GM19099 (cell line): ENCODE measurements around the gene MNT.

Source experiments
- POLR2A ChIP-seq: IDR thresholded peaks from 3 replicates; pipeline ENCODE4 v1.6.1; 2011; ENCODE audit warnings: low read depth; ENCODE audit not compliant: insufficient read length; ENCODE audit errors: extremely low read depth

The MNT gene

DNA sequence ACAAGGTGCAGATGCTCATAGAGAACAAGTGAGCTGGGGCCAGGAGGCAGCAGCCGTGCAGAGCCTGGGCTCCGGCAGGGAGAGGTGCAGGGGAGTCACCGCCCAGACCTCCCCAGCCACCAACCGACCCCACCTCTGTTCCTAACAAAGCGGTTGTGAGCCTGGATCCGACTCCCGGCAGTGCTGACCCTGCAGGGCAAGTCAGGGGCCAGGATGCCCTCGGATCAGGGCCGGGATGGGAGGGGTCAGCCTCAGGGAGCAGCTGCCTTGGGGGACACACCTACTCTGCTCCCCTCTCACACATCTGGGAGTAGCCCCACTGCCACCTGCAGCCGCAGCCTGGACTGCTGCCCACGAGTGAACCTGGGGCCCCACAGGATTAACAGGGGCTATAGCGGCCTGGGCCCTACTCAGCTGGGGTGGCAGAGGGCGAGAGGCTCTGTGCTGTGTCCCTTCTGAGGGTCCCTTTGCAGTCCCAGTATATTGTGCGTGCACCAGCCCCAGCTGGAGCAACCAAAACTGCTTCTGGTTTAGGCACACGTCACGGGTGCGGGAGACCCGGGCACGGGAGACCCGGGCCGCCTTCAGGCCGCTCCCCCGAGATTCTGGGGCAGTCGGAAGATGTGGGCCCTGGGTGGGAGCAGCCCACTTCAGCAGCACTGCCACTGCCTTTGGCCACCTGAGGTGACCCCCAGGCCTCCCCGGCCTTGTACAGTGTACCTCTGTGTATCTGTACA, 21.2 kb downstream of the MNT start:
- no peak for TF ChIP-seq POLR2A

DNA sequence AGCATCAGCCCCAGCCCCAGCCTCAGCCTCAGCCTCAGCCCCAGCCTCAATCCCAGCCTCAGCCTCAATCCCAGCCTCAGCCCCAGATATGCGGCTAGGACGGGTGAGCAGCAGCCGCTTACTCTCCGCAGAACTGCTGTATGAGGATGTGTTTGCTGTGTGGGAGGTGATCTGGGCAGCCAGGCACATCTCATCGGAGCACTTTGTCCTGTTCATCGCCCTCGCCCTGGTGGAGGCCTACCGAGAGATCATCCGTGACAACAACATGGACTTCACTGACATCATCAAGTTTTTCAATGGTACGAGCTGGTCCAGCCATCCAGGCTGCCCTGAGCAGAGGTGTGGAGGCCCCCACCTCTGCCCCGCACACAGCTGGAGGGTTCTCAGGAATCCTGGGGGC, 22.0 kb downstream of the MNT start:
- TF ChIP-seq POLR2A, result no peak

GRCh38 chr17:2377659-2378058, 23.2 kb downstream of the MNT start:
- no peak for TF ChIP-seq POLR2A

DNA sequence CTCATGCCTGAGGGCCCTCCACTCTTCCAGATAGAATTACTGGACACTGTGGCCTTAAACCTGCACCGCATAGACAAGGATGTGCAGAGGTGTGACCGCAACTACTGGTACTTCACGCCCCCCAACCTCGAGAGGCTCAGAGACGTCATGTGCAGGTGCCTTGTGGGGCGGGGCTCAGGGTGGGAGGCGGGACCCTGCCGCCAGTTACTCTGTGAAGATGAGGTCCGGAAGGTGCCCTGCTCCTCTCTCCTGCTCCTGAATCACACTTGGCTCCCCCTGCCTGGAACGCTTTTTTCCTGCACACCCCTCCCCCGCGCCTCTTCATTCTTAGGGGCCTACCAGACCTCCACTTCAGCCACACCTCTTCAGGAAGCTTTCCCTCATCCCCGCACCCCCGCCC, 24.8 kb downstream of the MNT start:
- TF ChIP-seq POLR2A, result no peak

DNA sequence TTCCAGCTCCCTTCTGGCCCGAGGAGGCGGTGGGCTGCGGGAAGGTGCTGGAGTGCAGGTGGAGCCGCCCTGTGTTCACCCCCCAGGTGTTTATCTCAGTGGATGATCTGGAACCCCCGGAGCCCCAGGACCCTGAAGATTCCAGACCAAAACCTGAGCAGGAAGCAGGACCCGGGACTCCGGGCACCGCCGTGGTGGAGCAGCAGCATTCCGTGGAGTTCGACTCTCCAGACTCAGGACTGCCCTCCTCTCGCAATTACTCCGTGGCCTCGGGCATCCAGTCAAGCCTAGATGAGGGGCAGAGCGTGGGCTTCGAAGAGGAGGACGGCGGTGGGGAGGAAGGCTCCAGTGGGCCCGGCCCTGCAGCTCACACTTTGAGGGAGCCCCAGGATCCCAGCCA, 25.5 kb downstream of the MNT start:
- no peak for TF ChIP-seq POLR2A

- TF ChIP-seq POLR2A, result no peak
These were observed 26.1 kb downstream of the MNT start for GRCh38 chr17:2374549-2375285.

- TF ChIP-seq POLR2A, result no peak
These were observed 27.7 kb downstream of the MNT start for GRCh38 chr17:2373179-2373578.

DNA sequence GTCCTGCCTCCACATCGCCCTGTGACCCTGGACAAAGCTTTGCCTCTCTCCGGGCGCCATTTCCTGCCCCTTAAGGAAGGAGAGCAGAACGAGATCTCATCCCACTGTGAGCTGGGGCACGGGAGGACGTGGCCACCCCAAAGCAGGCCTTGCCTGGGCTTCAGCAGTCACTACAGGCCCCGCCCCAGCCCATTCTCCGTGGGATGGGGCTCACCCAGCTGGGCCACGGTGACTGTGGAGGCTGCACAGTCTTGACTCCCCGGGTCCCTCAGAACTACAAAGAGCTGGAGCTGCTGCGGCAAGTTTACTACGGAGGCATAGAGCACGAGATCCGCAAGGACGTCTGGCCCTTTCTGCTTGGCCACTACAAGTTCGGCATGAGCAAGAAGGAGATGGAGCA, 28.2 kb downstream of the MNT start:
- TF ChIP-seq POLR2A, result no peak

DNA sequence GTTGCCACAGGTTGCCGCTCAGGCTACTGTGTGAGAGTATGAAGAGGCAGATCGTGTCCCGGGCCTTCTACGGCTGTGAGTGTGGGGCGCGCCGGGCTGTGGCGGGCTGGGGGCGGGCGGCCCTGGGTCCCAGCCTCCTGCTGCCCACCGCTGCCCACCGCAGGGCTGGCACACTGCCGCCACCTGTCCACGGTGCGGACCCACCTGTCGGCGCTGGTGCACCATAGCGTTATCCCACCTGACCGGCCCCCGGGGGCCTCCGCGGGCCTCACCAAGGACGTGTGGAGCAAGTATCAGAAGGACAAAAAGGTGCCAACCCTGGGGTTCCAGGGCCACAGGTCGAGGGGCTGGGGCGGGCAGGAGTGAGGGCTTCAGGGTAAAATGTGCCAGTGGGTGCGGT, 28.7 kb downstream of the MNT start:
- no peak for TF ChIP-seq POLR2A

- TF ChIP-seq POLR2A, result no peak
These were observed 29.4 kb downstream of the MNT start for GRCh38 chr17:2371183-2372130.

DNA sequence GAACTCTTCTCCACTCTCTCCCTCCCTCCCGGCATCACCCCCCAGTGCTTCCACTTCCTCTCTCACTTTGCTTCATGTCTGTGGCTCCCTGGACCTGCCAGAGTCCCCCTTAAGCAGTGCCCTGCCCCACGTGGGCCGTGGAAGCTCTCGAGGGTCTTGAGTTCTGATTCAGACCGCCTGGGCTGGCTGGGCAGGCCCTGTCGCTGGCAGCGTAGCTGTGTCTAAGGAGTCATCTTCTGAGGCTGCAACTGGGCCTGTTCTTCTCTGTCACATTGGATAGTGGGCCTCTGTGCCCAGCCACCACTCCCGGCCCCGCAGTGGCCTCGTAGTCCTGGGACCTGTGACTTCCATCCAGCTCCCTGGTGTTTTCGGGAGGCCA, 30.7 kb downstream of the MNT start:
- no peak for TF ChIP-seq POLR2A

- no peak for TF ChIP-seq POLR2A
These were observed 31.2 kb downstream of the MNT start for GRCh38 chr17:2369551-2370210.

DNA sequence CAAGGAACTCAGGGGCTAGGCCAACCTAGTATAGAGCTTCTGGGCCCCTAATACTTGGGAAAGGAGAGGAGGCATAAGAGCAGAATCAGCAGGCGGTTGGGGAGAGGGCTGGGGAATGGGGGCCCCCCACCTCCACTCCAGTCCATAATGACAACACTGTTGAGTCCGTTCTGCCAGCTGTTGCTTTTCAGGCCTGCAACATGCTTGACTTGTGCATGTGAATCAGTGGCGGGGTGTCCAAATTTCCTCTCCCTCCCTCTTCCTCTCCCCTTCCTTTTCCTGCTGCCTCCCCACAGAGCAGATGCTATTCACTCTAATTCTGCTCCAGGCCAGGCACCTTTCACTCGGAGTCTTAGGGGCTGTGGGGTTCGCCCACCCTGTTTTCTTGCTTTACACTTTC, 31.8 kb downstream of the MNT start:
- TF ChIP-seq POLR2A, result no peak

DNA sequence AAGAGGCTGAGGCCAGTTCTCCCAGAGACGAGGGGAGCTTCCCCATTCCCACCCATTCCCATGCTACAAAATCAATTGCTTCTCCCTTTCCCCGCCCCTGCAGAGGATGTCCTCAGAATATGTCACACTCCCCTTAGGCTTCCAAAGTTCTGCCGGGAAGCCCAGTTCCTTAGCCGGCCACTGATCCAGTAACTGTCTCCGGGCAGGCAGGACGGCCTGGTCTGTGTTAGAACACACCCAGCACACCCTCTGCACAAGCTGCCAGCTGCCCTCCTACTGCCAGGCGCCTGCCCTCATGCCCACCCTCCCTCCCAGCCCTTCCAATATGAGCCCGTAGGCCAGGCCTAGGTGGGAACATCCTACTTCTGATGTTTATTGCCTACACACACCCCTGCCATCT, 32.5 kb downstream of the MNT start:
- no peak for TF ChIP-seq POLR2A

DNA sequence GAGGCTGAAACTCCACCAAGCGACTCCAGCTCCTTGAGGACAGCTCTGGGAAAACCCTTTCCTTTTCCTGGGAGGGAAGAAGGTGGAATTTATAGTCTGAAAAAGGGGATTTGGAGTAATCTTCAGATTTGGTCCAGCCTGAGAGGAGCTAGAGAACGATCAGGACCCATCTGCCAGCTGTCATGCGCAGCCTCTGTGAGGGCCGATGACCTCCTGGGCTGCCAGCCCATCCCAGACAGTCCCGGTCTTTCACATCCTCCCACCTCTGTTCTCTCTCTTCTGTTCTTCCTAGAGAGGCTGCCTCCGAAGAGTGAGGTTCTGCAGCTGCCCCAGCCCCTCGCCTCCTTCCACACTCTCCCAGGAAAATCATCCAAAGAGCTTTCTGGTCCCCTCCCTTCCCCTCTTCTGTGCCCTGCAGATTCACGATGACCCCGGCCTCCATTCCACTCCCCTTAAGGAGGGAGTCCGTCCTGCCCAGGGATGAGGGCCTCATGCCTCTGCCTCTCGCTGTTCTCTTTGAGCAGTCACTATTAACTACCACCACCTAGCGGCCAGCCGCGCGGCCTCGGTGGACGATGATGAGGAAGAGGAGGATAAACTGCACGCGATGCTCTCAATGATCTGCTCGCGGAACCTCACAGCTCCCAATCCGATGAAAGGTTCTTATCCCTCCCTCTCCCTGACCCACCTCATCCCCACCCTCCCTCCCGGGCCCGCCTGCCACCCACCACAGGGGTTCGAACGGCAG, 33.9 kb downstream of the MNT start:
- TF ChIP-seq POLR2A, result no peak

DNA sequence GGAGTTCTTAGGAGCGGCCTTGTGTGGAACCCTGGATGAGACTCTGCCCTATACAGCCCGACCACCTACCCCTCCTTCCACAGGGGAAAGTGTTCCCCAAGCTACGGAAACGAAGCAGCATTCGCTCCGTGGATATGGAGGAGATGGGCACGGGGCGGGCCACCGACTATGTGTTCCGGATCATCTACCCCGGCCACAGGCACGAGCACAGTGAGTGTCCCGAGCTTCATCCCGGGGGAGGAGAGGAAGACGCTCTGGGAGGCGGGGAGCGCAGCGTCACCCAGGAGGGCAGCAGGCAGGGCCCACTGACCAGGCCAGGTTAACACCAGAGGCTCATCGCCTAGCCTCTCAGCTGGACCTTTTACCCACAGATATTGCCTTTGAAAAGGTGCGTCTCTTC, 35.7 kb downstream of the MNT start:
- no peak for TF ChIP-seq POLR2A
